ENCODE results near the gene SLC25A30. TPM values are rescaled to one million over a fixed set of nuclear protein-coding genes. Genes with fewer than 3 reads are reported as not detected.

SLC25A30 gene
- polyA plus RNA-seq, 1 experiment, result 14.0 TPM

GRCh38 chr13:45437947-45438346, 19.8 kb upstream of the SLC25A30 start:
- no peak overlapping the region for H3K27ac ChIP-seq (ENCODE audit: low read depth, low read length)
- no peaks in the 10 kb centered on the region for H3K9me3 ChIP-seq (ENCODE audit: control insufficient read depth, insufficient read depth, low read length)
- TF ChIP-seq CTCF (IDR thresholded peaks at IDR 0.05; ENCODE audit: low read depth, low read length), result no peak
- no peaks in the 10 kb centered on the region for H3K27me3 ChIP-seq (ENCODE audit: control insufficient read depth, insufficient read depth, low read length)
- H3K4me3 ChIP-seq (ENCODE audit: low read depth, low read length), result no peak overlapping the region
- no peak for DNase-seq (ENCODE audit: low read depth, low spot score)
- ChIA-PET CTCF (interaction anchor here (1.2 kb wide), 1 partner anchor 20 kb away, joined by 3 read pairs; the partner anchor contains the start of gene SLC25A30), POLR2A (no interaction called here)

- Histone ChIP-seq H3K27me3 (ENCODE audit: control insufficient read depth, insufficient read depth, low read length) (no peaks in the 10 kb centered on the region), H3K27ac (ENCODE audit: low read depth, low read length) (no peak overlapping the region), H3K4me3 (ENCODE audit: low read depth, low read length) (no peak overlapping the region), H3K9me3 (ENCODE audit: control insufficient read depth, insufficient read depth, low read length) (no peaks in the 10 kb centered on the region)
- no peak for DNase-seq (ENCODE audit: low read depth, low spot score)
- ChIA-PET POLR2A (no interaction called here), CTCF (no interaction called here)
- TF ChIP-seq CTCF (IDR thresholded peaks at IDR 0.05; ENCODE audit: low read depth, low read length), result no peak
Measured at GRCh38 chr13:45436953-45437352, 18.8 kb upstream of the SLC25A30 start.

- TF ChIP-seq CTCF (IDR thresholded peaks at IDR 0.05; ENCODE audit: low read depth, low read length), result no peak
- H3K27me3 ChIP-seq (ENCODE audit: control insufficient read depth, insufficient read depth, low read length), result no peaks in the 10 kb centered on the region
- no peak overlapping the region for H3K27ac ChIP-seq (ENCODE audit: low read depth, low read length)
- DNase-seq (ENCODE audit: low read depth, low spot score), result no peak
- H3K9me3 ChIP-seq (ENCODE audit: control insufficient read depth, insufficient read depth, low read length), result no peaks in the 10 kb centered on the region
- H3K4me3 ChIP-seq (ENCODE audit: low read depth, low read length), result no peak overlapping the region
- ChIA-PET CTCF (no interaction called here), POLR2A (no interaction called here)
Measured at GRCh38 chr13:45436332-45436731, 18.2 kb upstream of the SLC25A30 start.

- ChIA-PET POLR2A (no interaction called here), CTCF (no interaction called here)
- Histone ChIP-seq H3K27ac (ENCODE audit: low read depth, low read length) (no peak overlapping the region), H3K9me3 (ENCODE audit: control insufficient read depth, insufficient read depth, low read length) (no peaks in the 10 kb centered on the region), H3K27me3 (ENCODE audit: control insufficient read depth, insufficient read depth, low read length) (no peaks in the 10 kb centered on the region), H3K4me3 (ENCODE audit: low read depth, low read length) (no peak overlapping the region)
- no peak for DNase-seq (ENCODE audit: low read depth, low spot score)
- TF ChIP-seq CTCF (IDR thresholded peaks at IDR 0.05; ENCODE audit: low read depth, low read length), result no peak
Measured at GRCh38 chr13:45434556-45435371, 16.6 kb upstream of the SLC25A30 start.

GRCh38 chr13:45433381-45433790, 15.2 kb upstream of the SLC25A30 start:
- CTCF ChIA-PET, result no interaction called here
- no peaks in the 10 kb centered on the region for H3K9me3 ChIP-seq (ENCODE audit: control insufficient read depth, insufficient read depth, low read length)
- H3K27ac ChIP-seq (ENCODE audit: low read depth, low read length), result no peak overlapping the region
- no peak for TF ChIP-seq CTCF (IDR thresholded peaks at IDR 0.05; ENCODE audit: low read depth, low read length)
- POLR2A ChIA-PET, result no interaction called here
- DNase-seq (ENCODE audit: low read depth, low spot score), result no peak
- no peaks in the 10 kb centered on the region for H3K27me3 ChIP-seq (ENCODE audit: control insufficient read depth, insufficient read depth, low read length)
- H3K4me3 ChIP-seq (ENCODE audit: low read depth, low read length), result no peak overlapping the region
